GM23338 (cell line): Measurements from ENCODE around the gene CLCN4.

Experiments used
- CREB1 ChIP-seq: fragments of 250-450 bp; sonication (Bioruptor Pico); IDR thresholded peaks from 2 replicates; pipeline ENCODE4 v1.5.0; 2020; ENCODE audit warnings: low read depth, mild to moderate bottlenecking, moderate library complexity
- CTCF ChIP-seq, 2 experiments: fragments of 200-600 bp in 1 of 2; sonication (generic) in 1 of 2; conservative IDR thresholded peaks; 2 replicates each; pipeline versions ENCODE4 v1.5.1 to v1.6.1; 2016 to 2017; ENCODE audit warnings: antibody characterized with exemption in 2 of 2, low read depth in 2 of 2, mild to moderate bottlenecking in 2 of 2, moderate library complexity in 1 of 2
- EZH2 ChIP-seq: fragments of 200-600 bp; sonication (generic); IDR thresholded peaks from one replicate; pipeline ENCODE4 v1.8.0; 2017; ENCODE audit warnings: antibody characterized with exemption, mild to moderate bottlenecking, low read depth; ENCODE audit not compliant: unreplicated experiment
- EZH2phosphoT487 ChIP-seq: fragments of 200-600 bp; sonication (generic); IDR thresholded peaks from one replicate; pipeline ENCODE4 v1.8.1; 2018; ENCODE audit warnings: antibody characterized with exemption; ENCODE audit not compliant: unreplicated experiment
- JUNB ChIP-seq: IDR thresholded peaks from one replicate; pipeline ENCODE4 v1.6.1; 2016; ENCODE audit warnings: antibody characterized with exemption; ENCODE audit not compliant: unreplicated experiment
- POLR2AphosphoS5 ChIP-seq: IDR thresholded peaks from 2 replicates; pipeline ENCODE4 v1.6.1; 2016; ENCODE audit warnings: antibody characterized with exemption, low read depth
- REST ChIP-seq: IDR thresholded peaks from one replicate; pipeline ENCODE4 v1.6.1; 2018; ENCODE audit warnings: antibody characterized with exemption; ENCODE audit not compliant: unreplicated experiment
- STAT1 ChIP-seq: IDR thresholded peaks from one replicate; pipeline ENCODE4 v1.6.1; 2016; ENCODE audit warnings: antibody characterized with exemption; ENCODE audit not compliant: unreplicated experiment

GRCh38 chrX:10115082-10115481, 41.7 kb upstream of the CLCN4 start:
- no peak for TF ChIP-seq POLR2AphosphoS5
- no peak for TF ChIP-seq CREB1 (CRISPR knock-in tag)
- no peak for TF ChIP-seq EZH2
- no peak for TF ChIP-seq CTCF (conservative IDR thresholded peaks at IDR 0.05; ENCODE audit: low read depth in 2 of 2)
- TF ChIP-seq JUNB: no peak
- no peak for TF ChIP-seq EZH2phosphoT487
- no peak for TF ChIP-seq STAT1
- no peak for TF ChIP-seq REST
